PFSK-1 (cell line): ENCODE measurements around the gene C15orf39.

Experiments
- POLR2AphosphoS5 ChIP-seq: IDR thresholded peaks from 2 replicates; pipeline ENCODE4 v1.6.1; 2012; ENCODE audit warnings: low read depth, mild to moderate bottlenecking, control low read depth, low read length, moderate library complexity
- SIN3A ChIP-seq: IDR thresholded peaks from 2 replicates; pipeline ENCODE4 v1.6.1; 2012; ENCODE audit warnings: mild to moderate bottlenecking, low read length, moderate library complexity, borderline replicate concordance; ENCODE audit not compliant: insufficient read depth
- TAF1 ChIP-seq: IDR thresholded peaks from 2 replicates; pipeline ENCODE4 v1.6.1; 2012; ENCODE audit warnings: low read length, control low read depth, borderline replicate concordance; ENCODE audit not compliant: insufficient read depth
- TF ChIP-seq, protein P1 (sequence below), 2 experiments: IDR thresholded peaks; 2 replicates each; pipeline versions ENCODE4 v1.6.1 to v1.8.0; 2011 to 2012; ENCODE audit warnings: low read depth in 2 of 2, low read length in 2 of 2, control low read depth in 1 of 2, inconsistent platforms in 1 of 2, mild to moderate bottlenecking in 1 of 2, moderate library complexity in 1 of 2; ENCODE audit not compliant: insufficient read depth in 1 of 2

DNA sequence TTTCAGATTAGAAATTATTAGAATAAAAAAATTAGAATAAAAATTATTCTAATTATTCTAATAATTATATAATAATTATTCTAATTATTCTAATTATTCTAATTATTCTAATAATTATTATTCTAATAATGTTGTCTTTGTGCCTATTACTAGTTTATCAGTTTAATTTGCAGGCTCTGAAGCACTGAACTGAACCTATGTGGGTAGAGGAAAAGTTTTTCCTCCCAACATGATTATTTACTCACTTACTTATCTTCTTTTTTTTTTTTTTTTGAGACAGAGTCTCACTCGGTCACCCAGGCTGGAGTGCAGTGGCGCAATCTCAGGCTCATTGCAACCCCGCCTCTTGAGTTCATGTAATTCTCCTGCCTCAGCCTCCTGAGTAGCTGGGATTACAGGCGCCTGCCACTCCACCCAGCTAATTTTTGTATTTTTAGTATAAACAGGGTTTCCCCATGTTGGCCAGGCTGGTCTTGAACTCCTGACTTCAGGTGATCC, 39.7 kb upstream of the C15orf39 start:
- TF ChIP-seq TAF1 (no peak), POLR2AphosphoS5 (no peak), SIN3A (no peak)
- TF ChIP-seq, protein P1, sequence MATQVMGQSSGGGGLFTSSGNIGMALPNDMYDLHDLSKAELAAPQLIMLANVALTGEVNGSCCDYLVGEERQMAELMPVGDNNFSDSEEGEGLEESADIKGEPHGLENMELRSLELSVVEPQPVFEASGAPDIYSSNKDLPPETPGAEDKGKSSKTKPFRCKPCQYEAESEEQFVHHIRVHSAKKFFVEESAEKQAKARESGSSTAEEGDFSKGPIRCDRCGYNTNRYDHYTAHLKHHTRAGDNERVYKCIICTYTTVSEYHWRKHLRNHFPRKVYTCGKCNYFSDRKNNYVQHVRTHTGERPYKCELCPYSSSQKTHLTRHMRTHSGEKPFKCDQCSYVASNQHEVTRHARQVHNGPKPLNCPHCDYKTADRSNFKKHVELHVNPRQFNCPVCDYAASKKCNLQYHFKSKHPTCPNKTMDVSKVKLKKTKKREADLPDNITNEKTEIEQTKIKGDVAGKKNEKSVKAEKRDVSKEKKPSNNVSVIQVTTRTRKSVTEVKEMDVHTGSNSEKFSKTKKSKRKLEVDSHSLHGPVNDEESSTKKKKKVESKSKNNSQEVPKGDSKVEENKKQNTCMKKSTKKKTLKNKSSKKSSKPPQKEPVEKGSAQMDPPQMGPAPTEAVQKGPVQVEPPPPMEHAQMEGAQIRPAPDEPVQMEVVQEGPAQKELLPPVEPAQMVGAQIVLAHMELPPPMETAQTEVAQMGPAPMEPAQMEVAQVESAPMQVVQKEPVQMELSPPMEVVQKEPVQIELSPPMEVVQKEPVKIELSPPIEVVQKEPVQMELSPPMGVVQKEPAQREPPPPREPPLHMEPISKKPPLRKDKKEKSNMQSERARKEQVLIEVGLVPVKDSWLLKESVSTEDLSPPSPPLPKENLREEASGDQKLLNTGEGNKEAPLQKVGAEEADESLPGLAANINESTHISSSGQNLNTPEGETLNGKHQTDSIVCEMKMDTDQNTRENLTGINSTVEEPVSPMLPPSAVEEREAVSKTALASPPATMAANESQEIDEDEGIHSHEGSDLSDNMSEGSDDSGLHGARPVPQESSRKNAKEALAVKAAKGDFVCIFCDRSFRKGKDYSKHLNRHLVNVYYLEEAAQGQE (IDR thresholded peaks at IDR 0.05; ENCODE audit: insufficient read depth in 1 of 2, low read depth in 2 of 2, low read length in 2 of 2): no peak
